GM15510 (cell line): ENCODE results near the gene FOXO3.

Experiments
- POLR2A ChIP-seq: IDR thresholded peaks from 3 replicates; pipeline ENCODE4 v1.6.1; 2011; ENCODE audit warnings: borderline replicate concordance; ENCODE audit not compliant: insufficient read length; ENCODE audit errors: extremely low read depth

The FOXO3 gene

DNA sequence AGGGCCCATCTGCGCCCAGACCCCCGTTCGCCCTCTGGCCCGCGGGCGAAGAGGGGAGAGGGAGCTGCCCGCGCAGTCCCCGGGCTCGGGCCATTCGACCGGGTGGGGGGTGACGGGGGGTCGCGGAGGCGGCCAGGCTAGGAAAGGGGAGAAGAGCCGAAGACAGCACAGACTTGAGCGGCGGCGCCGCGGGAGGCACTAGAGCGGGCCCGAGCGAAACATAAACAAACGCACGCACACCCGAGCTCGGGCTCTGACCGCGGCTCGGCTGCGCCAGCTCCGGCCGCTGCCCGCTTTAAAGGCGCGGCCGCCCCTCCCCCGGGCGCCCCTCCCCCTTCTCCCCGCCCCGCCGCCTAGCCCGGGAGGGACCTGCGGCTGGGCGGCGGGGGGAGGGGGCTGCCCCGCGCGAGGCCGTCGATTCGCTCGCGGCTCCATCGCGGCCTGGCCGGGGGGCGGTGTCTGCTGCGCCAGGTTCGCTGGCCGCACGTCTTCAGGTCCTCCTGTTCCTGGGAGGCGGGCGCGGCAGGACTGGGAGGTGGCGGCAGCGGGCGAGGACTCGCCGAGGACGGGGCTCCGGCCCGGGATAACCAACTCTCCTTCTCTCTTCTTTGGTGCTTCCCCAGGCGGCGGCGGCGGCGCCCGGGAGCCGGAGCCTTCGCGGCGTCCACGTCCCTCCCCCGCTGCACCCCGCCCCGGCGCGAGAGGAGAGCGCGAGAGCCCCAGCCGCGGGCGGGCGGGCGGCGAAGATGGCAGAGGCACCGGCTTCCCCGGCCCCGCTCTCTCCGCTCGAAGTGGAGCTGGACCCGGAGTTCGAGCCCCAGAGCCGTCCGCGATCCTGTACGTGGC, at the start of gene FOXO3:
FOXO3 (plus strand) TSS at position 455 of the 846 bp plus-strand sequence; CDS start at position 747, 292 bp downstream.
- peak; percentile 50 for TF ChIP-seq POLR2A

- no peak for TF ChIP-seq POLR2A
These were observed 41.8 kb upstream of the FOXO3 start for GRCh38 chr6:108518714-108519576.

- TF ChIP-seq POLR2A, result no peak
These were observed 39.1 kb upstream of the FOXO3 start for GRCh38 chr6:108521616-108522107.

DNA sequence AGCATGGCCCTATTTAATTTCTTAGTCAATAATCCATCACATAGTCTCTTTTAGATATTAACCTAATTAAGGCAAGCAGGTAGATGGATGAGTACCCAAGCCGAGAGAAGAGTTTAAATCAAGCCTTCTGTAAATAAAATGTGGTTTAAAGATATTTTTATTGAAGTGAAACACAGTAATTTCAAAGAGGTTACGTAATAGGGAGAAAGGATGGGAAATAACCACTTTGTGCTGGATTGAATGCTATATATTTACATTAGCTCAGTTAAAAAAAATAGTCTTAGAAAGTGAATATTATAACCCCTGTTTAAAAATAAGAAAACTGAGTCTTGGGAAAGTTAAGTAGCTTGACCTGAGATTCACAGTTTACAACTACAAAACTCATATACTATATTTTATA, 37.0 kb upstream of the FOXO3 start:
- no peak for TF ChIP-seq POLR2A

GRCh38 chr6:108524528-108525248, 36.0 kb upstream of the FOXO3 start:
- no peak for TF ChIP-seq POLR2A

DNA sequence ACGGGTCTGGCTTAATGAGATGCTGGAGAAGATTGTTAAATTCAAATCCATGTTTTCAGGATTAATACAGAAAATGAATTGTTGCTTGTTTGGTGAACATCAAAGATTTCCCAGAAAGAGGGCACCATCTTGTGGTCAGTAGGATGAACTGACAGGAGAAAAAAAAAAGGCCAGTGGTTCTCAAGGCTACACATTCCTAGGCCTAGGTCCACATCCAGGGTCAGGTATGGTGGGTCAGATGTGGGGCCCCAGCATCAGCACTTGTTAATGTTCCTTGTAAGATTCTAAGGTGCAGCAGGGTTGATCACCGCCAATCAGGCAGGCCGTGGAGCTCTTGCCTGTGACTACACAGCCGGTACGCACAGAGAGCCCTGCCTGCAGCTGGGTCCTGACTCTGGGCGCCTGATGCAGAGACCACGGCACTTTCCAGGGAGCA, 34.0 kb upstream of the FOXO3 start:
- no peak for TF ChIP-seq POLR2A

DNA sequence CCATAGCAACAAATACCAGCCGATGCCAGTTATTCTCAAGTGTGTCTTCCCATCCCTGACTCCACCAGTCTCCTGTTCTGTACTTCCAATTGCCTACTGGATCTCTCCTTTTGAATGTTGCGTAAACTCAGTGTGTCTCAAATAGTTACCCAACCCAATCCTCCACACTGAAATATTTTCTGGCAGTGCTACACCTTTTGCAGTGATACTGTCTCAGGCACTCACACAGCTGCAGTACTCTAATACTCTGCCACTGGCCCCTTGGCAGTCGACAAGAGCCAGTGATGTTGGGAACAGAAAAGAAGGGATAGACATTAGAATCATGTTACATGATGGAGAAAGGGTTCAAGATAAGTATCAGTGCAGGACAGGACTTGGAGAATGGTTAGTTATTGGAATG, 31.8 kb upstream of the FOXO3 start:
- TF ChIP-seq POLR2A, result no peak

GRCh38 chr6:108531332-108531731, 29.4 kb upstream of the FOXO3 start:
- TF ChIP-seq POLR2A, result no peak

DNA sequence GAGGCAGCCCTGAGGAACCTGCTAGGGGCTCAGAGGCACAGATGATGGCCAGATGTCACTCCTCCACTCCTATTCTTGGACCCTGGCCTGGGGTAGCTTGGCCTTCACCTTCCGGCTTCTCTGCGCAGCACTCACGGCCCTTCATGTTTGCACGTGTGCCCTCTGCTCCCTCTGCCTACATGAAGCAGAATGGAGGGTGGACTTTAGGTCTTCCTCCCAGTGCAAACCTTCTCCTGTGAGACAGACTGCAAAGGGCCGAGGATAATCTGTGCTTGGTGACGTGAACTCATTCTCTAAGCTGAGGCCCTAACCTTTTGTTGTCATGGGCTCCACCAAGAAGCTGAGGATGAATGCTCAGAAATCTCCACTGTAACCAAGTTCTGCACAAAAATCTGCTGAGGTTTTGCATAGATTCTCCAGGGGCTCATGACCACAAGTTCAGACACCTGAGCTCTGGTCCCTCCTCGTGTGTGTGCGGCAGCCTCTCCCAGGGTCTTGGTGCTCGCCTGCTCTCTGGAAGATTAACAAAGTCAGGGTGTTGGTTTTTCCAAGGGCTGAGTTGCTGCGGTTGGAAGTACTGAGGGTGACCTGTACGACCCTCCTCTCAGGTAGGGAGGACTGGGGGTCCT, 25.5 kb upstream of the FOXO3 start:
- TF ChIP-seq POLR2A, result no peak

GRCh38 chr6:108541843-108542759, 18.6 kb upstream of the FOXO3 start:
- no peak for TF ChIP-seq POLR2A

DNA sequence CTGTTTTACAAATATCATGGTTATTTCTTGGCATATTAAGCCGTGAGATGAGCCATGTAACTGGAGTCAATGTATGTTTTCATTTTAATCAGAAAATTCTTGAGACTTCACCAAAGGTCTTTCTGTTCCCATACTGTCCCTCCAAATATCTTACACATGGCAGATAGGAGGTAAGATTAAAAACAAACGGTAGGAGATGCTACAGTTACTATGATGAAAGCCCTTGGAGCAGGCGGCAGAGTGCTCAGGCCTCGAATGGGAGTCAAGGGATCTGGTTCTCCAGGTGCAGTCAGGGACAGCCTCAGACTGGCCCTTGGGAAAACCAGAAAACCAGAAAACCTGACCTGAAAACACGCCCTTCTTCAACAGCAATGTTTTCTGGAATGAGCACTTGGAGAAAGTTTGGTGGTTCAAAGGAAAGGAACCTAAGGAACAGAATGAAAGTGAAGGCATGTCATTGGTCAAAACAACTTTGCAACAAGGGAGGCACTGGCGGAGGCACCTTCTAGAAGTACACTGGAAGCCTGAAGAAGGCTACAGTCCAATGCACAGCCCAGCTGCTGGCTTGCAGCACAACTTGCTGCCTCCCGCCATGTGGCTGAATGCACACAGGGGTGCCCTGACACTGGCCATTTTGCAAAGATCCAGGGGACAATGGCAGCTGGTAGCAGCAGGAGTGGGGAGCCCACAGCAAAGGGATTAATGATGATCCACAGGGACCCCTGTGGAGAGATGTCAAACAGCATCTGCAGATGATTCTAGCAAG, 17.4 kb upstream of the FOXO3 start:
- no peak for TF ChIP-seq POLR2A

- no peak for TF ChIP-seq POLR2A
These were observed 16.1 kb upstream of the FOXO3 start for GRCh38 chr6:108544606-108545005.
